ENCODE measurements around the gene PROM1. TPM values are rescaled to one million over a fixed set of nuclear protein-coding genes. Genes with fewer than 3 reads are reported as not detected.

The PROM1 gene
- total and polyA plus RNA-seq, 2 of the 13 experiments (the other 11 are each of a cell fraction or from before 2014, with no cell fraction given): 3.9 to 16.4 TPM

GRCh38 chr4:15995826-15996225 lies 88.0 kb downstream of the PROM1 start:
- H4K20me1 ChIP-seq (ENCODE audit: insufficient read depth, low read length): no peaks in the 10 kb centered on the region
- H3K9me3 ChIP-seq (ENCODE audit: low read length): no peaks in the 10 kb centered on the region
- 36% methylated on average over 3 of the region's 3 CpGs for WGBS (ENCODE audit: low lambda C conversion rate)
- H3K9ac ChIP-seq (ENCODE audit: insufficient read depth, low read depth, low read length): no peak overlapping the region
- in situ Hi-C loops (cut with HindIII; ENCODE audit: extremely low pct_ligation_motif_present, low pct_unique_long_range_greater_than_20kb): no loop called here
- no TSS peak for BruUV-seq (replicated peaks)
- FAIRE-seq: no peak
- intact Hi-C loops (cut with micrococcal nuclease; ENCODE audit: unreplicated experiment): no loop called here
- ATAC-seq: no peak
- H2AFZ ChIP-seq (ENCODE audit: low read length): no peak overlapping the region
- H3K4me3 ChIP-seq (replicated peaks in 1 of 3; ENCODE audit: insufficient read depth in 1 of 3, low read depth in 2 of 3, low read length in 3 of 3): no peak overlapping the region
- POLR2A ChIA-PET: no interaction called here
- no peaks in the 10 kb centered on the region for H3K36me3 ChIP-seq (replicated peaks in 1 of 2; ENCODE audit: control insufficient read depth in 1 of 2, insufficient read depth in 2 of 2, low read length in 2 of 2)
- no peak overlapping the region for H3K27ac ChIP-seq (ENCODE audit: extremely low read length, insufficient read depth, low read length)
- H3K27me3 ChIP-seq (ENCODE audit: control insufficient read depth in 1 of 2, insufficient read depth in 2 of 2, low read length in 2 of 2): no peaks in the 10 kb centered on the region
- CTCF ChIA-PET (ENCODE audit: low intra/inter-chr PET ratio, low total read pairs): no interaction called here
- H3K4me1 ChIP-seq (ENCODE audit: insufficient read depth, low read length): no peaks in the 10 kb centered on the region
- DNase-seq (ENCODE audit: low spot score): no peak
- no peak overlapping the region for H3K4me2 ChIP-seq (ENCODE audit: low read depth, low read length)
- H3K79me2 ChIP-seq (ENCODE audit: insufficient read depth, low read length): no peaks in the 10 kb centered on the region
- TF ChIP-seq ZNF282 (IDR thresholded peaks at IDR 0.05; ENCODE audit: partially characterized antibody) (no peak), MIER2 (CRISPR knock-in tag; IDR thresholded peaks at IDR 0.05) (no peak), ZZZ3 (CRISPR knock-in tag; IDR thresholded peaks at IDR 0.05; ENCODE audit: borderline replicate concordance) (no peak), ZNF615 (CRISPR knock-in tag; IDR thresholded peaks at IDR 0.05; ENCODE audit: borderline replicate concordance) (no peak)
- TF ChIP-seq, protein P1, sequence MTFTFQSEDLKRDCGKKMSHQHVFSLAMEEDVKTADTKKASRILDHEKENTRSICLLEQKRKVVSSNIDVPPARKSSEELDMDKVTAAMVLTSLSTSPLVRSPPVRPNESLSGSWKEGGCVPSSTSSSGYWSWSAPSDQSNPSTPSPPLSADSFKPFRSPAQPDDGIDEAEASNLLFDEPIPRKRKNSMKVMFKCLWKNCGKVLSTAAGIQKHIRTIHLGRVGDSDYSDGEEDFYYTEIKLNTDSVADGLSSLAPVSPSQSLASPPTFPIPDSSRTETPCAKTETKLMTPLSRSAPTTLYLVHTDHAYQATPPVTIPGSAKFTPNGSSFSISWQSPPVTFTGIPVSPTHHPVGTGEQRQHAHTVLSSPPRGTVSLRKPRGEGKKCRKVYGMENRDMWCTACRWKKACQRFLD (CRISPR knock-in tag; IDR thresholded peaks at IDR 0.05; ENCODE audit: borderline replicate concordance): no peak

- DNase-seq (ENCODE audit: low spot score) (no peak), FAIRE-seq (no peak), ATAC-seq (no peak)
- ChIA-PET POLR2A (no interaction called here), CTCF (ENCODE audit: low intra/inter-chr PET ratio, low total read pairs) (no interaction called here)
- no TSS peak for BruUV-seq (replicated peaks)
- no peaks in the 10 kb centered on the region for H3K36me3 ChIP-seq (replicated peaks in 1 of 2; ENCODE audit: control insufficient read depth in 1 of 2, insufficient read depth in 2 of 2, low read length in 2 of 2)
- 0 out of 2 replicates have a peak, but pooled peaks cover 6% of the 10 kb centered on the region for H3K4me1 ChIP-seq (ENCODE audit: insufficient read depth, low read length)
- no peaks in the 10 kb centered on the region for H3K27me3 ChIP-seq (ENCODE audit: control insufficient read depth in 1 of 2, insufficient read depth in 2 of 2, low read length in 2 of 2)
- H3K4me2 ChIP-seq (ENCODE audit: low read depth, low read length): no peak overlapping the region
- H3K9me3 ChIP-seq (ENCODE audit: low read length): no peaks in the 10 kb centered on the region
- H3K9ac ChIP-seq (ENCODE audit: insufficient read depth, low read depth, low read length): no peak overlapping the region
- in situ Hi-C loops (cut with HindIII; ENCODE audit: extremely low pct_ligation_motif_present, low pct_unique_long_range_greater_than_20kb): no loop called here
- intact Hi-C loops (cut with micrococcal nuclease; ENCODE audit: unreplicated experiment): no loop called here
- H3K27ac ChIP-seq (ENCODE audit: extremely low read length, insufficient read depth, low read length): no peak overlapping the region
- H4K20me1 ChIP-seq (ENCODE audit: insufficient read depth, low read length): no peaks in the 10 kb centered on the region
- no peaks in the 10 kb centered on the region for H3K79me2 ChIP-seq (ENCODE audit: insufficient read depth, low read length)
- H2AFZ ChIP-seq (ENCODE audit: low read length): no peak overlapping the region
- WGBS (ENCODE audit: low lambda C conversion rate): 73% methylated on average over 2 of the region's 2 CpGs
- H3K4me3 ChIP-seq (replicated peaks in 1 of 3; ENCODE audit: insufficient read depth in 1 of 3, low read depth in 2 of 3, low read length in 3 of 3): no peak overlapping the region
- TF ChIP-seq ZNF777 (CRISPR knock-in tag; IDR thresholded peaks at IDR 0.05) (no peak), NBN (conservative IDR thresholded peaks at IDR 0.05) (no peak), RELA (CRISPR knock-in tag; IDR thresholded peaks at IDR 0.05) (no peak), RFXAP (CRISPR knock-in tag; IDR thresholded peaks at IDR 0.05; ENCODE audit: borderline replicate concordance) (no peak), NONO (IDR thresholded peaks at IDR 0.05) (no peak), NONO (CRISPR knock-in tag; conservative IDR thresholded peaks at IDR 0.05) (no peak), ZNF44 (CRISPR knock-in tag; IDR thresholded peaks at IDR 0.05) (no peak), BRD4 (CRISPR knock-in tag; IDR thresholded peaks at IDR 0.05) (no peak), TBX2 (CRISPR knock-in tag; IDR thresholded peaks at IDR 0.05; ENCODE audit: borderline replicate concordance) (no peak), SIN3B (IDR thresholded peaks at IDR 0.05; ENCODE audit: low read length) (no peak), ISX (CRISPR knock-in tag; conservative IDR thresholded peaks at IDR 0.05) (no peak), PHF8 (CRISPR knock-in tag; IDR thresholded peaks at IDR 0.05) (no peak), MEIS1 (CRISPR knock-in tag; IDR thresholded peaks at IDR 0.05; ENCODE audit: borderline replicate concordance) (no peak)
- TF ChIP-seq, protein P2, sequence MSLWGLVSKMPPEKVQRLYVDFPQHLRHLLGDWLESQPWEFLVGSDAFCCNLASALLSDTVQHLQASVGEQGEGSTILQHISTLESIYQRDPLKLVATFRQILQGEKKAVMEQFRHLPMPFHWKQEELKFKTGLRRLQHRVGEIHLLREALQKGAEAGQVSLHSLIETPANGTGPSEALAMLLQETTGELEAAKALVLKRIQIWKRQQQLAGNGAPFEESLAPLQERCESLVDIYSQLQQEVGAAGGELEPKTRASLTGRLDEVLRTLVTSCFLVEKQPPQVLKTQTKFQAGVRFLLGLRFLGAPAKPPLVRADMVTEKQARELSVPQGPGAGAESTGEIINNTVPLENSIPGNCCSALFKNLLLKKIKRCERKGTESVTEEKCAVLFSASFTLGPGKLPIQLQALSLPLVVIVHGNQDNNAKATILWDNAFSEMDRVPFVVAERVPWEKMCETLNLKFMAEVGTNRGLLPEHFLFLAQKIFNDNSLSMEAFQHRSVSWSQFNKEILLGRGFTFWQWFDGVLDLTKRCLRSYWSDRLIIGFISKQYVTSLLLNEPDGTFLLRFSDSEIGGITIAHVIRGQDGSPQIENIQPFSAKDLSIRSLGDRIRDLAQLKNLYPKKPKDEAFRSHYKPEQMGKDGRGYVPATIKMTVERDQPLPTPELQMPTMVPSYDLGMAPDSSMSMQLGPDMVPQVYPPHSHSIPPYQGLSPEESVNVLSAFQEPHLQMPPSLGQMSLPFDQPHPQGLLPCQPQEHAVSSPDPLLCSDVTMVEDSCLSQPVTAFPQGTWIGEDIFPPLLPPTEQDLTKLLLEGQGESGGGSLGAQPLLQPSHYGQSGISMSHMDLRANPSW (CRISPR knock-in tag; IDR thresholded peaks at IDR 0.05; ENCODE audit: borderline replicate concordance): no peak
Observed at GRCh38 chr4:15992167-15992485, 91.7 kb downstream of the PROM1 start.

Data from HepG2 (cell line).